Choroid plexus epithelial cell (primary cell): ENCODE measurements around the gene UVRAG.

Experiments used
- DNase-seq: peaks from one replicate; pipeline ENCODE4 v3.0.0-alpha.2; 2010; ENCODE audit warnings: low read depth
- H3K4me3 ChIP-seq: 2 replicates; pipeline ENCODE4 v1.5.1; 2011; ENCODE audit warnings: low read depth, mild to moderate bottlenecking, control low read depth, low read length, moderate library complexity
- TF ChIP-seq, protein P1 (sequence below): conservative IDR thresholded peaks from 2 replicates; pipeline ENCODE4 v1.5.1; 2011; ENCODE audit warnings: low read depth, mild to moderate bottlenecking, control low read depth, inconsistent platforms, low read length, moderate library complexity

Gene UVRAG

DNA sequence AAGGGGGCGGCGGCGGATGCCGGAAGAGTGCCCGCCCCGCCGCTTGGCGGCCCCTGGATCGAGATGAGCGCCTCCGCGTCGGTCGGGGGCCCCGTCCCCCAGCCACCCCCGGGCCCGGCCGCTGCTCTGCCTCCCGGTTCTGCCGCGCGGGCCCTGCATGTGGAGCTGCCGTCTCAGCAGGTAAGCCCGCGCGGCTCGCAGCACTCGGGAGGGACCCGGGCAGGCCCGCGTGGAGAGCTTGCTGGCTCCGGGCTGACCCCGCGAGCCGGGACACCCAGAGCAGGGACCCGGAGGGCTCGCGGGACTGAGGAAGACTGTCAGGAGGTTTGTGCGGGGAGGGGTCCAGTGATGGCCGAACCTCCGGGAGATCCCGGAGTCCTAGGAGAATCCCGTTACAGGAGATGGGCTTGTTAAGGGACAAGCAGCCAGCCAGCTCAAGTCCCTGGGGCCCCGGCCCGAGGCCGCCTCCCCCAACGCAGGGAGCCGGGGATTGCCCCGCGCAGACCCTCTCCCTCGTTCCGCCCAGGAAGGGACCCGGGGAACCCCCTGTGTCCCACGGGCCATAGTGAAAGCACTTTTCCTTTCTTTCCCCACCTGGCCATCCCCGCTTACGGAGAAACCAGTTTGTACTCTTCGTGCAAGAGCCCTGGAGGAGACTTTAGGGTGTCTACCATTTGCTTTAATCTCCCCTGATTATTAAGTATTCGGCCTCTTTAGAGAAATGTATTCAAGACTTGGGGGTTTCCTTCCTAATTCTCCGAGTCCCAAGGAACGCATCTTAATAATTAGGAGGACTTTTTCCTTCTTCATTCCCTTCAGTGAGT is 547 bp downstream of the UVRAG start:
- peak; percentile 37 for DNase-seq
- peak overlapping the region; percentile 85 for H3K4me3 ChIP-seq
- TF ChIP-seq, protein P1, sequence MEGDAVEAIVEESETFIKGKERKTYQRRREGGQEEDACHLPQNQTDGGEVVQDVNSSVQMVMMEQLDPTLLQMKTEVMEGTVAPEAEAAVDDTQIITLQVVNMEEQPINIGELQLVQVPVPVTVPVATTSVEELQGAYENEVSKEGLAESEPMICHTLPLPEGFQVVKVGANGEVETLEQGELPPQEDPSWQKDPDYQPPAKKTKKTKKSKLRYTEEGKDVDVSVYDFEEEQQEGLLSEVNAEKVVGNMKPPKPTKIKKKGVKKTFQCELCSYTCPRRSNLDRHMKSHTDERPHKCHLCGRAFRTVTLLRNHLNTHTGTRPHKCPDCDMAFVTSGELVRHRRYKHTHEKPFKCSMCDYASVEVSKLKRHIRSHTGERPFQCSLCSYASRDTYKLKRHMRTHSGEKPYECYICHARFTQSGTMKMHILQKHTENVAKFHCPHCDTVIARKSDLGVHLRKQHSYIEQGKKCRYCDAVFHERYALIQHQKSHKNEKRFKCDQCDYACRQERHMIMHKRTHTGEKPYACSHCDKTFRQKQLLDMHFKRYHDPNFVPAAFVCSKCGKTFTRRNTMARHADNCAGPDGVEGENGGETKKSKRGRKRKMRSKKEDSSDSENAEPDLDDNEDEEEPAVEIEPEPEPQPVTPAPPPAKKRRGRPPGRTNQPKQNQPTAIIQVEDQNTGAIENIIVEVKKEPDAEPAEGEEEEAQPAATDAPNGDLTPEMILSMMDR = no peak

DNA sequence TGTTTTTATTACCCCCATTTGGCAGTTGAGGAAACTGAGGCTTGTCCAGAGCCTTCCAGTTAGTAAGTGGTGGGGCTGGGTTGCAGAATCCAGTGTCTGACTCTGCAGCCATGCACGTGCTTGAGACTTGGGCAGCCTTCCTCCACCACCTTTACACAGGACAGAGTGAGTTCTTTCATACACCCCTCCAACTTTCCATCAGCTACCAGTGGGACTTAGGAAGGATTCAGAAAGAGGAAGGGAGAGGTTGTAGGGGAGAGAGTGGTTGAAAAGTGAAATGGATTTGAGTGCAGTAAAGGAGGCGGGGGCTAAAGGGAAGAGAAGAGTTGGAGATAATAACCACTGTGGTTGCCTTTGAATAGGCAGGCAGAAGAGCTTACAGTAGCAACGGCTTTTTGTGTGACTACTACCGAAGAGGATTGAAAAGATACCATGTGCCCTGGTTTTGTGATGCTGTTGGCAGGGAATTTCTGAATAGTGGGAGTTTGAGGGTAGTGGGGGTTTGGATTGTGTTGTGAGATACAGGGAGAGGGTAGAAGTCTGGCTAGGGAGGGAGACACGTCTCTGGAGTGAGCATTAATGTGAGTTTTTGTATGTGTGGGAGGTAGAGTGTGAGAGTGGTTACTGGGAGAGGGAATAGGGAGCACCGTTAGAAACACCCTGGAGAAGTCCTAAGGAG is 1.7 kb downstream of the UVRAG start:
- DNase-seq = peak; percentile 34
- TF ChIP-seq, protein P1 = no peak
- H3K4me3 ChIP-seq = peak overlapping the region; percentile 85

DNA sequence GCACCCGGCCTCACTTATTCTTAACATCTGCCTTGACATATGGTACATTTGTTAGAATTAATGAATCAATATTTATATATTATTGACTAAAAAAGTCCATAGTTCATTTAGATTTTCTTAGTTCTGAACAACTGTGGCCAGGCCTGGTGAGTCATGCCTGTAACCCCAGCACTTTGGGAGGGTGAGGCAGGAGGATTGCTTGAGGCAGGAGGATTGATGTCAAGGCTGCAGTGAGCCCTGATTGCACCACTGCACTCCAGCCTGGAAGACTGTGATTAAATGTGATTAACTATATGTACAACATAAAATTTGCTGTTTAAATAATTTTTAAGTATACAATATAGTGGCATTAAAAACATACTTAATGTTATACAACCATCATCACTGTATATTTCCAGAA is 5.6 kb downstream of the UVRAG start:
- TF ChIP-seq, protein P1 = no peak
- peak; percentile 55 for DNase-seq

DNA sequence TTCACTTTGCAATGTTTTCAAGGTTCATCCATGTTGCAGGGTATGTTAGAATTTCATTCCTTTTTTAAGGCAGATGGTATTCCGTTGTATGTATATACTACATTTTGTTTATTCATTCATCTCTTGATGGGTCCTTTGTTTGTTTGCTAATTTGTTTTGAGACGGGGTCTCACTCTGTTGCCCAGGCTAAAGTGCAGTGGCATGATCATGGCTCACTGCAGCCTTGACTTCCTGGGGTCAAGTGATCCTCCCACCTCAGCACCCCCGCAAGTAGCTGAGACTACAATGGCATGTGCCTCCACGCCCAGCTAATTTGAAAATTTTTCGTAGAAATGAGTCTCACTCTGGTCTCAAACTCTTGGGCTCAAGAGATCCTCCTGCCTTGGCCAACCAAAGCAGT is 6.2 kb downstream of the UVRAG start:
- DNase-seq = no peak
- TF ChIP-seq, protein P1 = no peak
- no peak overlapping the region for H3K4me3 ChIP-seq

More for the DNA sequence above, 5.6 kb downstream of the UVRAG start:
- H3K4me3 ChIP-seq = no peak overlapping the region

DNA sequence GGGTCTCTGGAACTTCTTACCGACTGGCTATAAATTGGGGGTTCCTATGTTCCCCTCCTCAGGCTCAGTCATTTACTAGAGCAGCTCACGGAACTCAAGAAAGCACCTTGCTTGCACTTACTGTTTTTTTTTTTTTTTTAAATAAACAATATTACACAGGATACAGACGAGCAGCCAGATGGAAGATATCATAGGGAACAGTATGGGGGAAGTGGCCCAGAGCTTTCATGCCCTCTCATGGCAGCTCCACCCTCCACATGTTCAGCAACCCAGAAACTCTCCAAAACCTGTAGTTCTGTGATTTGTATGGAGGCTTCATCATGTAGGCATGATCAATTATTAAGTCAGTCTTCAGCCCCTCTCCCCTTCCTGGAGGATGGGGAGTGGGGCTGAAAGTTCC is 7.5 kb downstream of the UVRAG start:
- no peak for DNase-seq
- H3K4me3 ChIP-seq = no peak overlapping the region
- TF ChIP-seq, protein P1 = no peak

DNA sequence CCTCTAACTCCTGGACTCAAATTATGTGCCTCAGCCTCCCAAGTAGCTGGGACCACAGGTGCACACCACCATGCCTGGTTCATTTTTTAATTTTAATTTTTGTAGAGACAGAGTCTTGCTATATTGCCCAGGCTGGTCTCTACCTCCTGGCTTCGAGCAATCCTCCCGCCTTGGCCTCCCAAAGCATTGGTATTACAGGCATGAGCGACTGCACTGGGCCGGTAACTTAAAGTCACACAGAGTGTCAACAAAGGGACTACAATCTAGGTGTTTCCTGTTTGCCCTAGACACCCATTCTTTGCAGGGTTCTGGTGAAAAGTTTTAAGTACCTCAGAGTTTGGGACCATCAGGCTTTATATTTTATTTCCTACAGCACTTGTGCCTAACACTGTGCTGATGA is 8.4 kb downstream of the UVRAG start:
- no peak for DNase-seq
- H3K4me3 ChIP-seq = no peak overlapping the region
- TF ChIP-seq, protein P1 = no peak

DNA sequence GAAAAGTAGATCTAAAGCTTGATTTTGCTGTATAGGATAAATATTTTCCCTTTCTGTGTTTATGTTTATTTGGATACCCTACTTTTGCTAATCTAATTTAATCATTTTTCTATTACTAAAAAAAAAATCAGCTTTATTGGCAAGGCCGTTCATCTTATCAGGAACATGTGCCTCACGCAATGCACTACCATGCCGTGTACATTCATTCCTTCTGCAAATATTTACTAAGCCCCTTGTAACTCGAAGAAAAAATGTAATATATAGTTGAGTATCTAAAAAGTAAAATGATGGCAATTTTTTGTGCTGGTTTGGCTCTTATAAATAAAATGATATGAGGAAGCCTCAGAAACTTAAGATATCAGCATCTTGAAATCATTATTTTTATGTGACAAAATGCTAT is 8.9 kb downstream of the UVRAG start:
- DNase-seq = peak; percentile 19
- no peak overlapping the region for H3K4me3 ChIP-seq
- TF ChIP-seq, protein P1 = no peak
